ENCODE measurements around the gene ZDHHC11B.
"Not testable (repeated sequence)": the region's sequence is repeated elsewhere in the genome, so short reads cannot be mapped to it uniquely, and the experiment has no call there.

The ZDHHC11B gene

DNA sequence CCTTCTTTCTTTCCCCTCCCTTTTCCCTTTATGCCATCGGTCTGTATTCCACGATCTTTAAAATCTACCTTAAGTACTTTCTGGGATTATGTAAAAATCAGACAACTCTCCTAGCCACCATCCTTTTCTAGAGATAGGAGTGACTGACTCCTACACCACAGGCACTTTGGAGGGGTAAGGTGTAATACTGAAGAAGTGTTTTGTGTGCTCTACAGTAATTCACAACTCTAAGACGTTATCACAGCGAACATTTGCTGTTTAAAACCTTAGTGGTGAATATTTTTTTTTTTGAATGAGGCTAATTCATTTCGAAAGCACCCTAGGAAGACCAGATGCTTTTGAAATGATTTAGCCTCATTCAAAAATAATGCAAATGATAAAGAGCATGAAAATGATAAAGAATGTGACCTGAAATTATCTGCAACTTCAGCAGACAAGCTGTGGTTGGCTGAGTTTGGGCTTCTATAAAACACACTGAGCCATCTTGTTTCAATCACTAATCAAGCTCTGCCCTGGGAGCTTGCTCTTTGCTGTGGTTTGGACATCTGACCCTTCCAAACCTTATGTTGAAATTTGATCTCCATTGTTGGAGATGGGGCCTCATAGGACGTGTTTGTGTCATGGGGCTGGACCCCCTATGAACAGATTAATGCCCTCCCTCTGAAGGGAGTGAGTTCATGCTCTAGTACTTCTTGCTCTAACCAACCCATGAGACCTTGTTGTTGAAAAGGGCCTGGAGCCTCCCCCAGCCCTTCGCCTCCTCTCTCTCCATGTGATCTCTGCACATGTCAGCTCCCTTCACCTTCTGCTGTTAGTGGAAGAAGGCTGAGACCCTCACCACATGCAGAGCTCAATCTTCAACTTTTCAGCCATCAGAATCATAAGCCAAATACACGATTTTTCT is 70.1 kb downstream of the ZDHHC11B start:
- not testable (repeated sequence) for DNase-seq

DNA sequence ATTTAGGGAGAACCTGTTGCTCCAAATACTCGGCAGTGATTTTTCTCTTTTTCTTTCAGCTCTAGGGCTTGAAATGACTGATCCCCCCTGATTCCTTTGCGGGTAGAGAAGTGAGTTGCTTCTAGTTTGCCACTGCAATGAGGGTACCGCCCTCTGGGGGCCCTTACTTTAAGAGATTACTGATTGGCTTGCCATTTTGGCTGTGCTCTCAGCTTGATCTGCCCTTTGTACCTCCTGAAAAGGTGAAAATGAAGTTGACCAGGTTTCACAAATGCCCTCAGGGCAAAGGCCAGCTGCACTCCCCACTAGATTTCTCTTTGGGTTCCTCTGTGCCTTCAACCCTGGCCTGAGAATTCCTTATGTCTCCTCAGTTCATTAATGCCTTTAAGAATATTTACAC is 70.8 kb downstream of the ZDHHC11B start:
- not testable (repeated sequence) for DNase-seq

DNA sequence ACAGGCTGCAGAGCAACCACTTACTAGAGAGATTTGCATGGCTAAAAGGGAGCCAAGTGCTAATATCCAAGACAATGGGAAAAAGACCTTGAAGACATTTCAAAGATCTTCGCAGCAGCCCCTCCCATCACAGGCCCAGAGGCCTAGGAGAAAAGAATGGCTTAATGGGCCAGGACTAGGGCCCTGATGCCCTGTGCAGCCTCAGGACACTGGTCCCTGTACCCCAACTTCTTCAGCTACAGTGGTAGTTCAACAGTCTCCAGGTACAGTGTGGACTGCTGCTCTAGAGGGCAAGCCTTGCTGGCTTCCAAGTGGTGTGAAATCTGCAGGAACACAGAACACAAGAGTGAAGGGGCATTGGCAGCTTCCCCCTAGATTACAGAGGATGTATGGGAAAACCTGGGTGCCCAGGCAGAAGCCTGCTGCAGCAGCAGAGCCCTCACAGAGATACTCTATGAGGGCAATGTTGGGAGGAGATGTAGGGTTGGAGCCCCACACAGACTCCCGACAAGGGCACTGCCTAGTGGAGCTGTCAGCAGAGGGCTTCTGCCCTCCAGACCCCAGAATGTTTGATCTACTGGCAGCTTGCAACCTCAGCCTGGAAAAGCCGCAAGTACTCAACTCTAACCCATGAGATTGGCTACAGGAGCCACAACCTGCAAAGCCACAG is 75.5 kb downstream of the ZDHHC11B start:
- DNase-seq = not testable (repeated sequence)

DNA sequence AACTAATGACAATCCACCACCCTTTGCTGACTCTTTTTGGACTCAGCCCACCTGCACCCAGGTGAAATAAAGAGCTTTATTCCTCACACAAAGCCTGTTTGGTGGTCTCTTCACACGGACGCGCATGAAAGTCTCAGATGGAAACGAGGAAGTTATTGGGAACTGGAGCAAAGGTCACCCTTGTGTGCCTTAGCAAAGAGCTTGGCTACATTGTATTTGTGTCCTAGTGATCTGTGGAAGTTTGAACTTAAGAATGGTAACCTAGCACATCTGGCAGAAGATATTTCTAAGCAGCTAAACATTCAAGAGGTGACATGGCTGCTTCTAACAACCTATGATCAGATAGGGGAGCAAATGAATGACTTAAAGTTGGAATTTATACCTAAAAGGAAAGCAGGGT is 76.2 kb downstream of the ZDHHC11B start:
- DNase-seq = not testable (repeated sequence)

DNA sequence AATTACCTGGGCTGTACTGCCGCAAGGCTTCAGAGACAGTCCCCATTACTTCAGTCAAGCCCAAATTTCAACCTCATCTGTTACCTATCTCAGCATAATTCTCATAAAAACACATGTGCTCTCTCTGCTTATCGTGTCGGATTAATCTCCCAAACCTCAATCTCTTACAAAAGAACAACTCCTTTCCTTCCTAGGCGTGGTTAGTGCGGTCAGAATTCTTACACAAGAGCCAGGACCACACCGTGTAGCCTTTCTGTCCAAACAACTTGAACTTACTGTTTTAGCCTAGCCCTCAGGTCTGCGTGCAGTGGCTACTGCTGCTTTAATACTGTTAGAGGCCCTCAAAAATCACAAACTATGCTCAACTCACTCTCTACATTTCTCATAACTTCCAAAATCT is 78.4 kb downstream of the ZDHHC11B start:
- not testable (repeated sequence) for DNase-seq

DNA sequence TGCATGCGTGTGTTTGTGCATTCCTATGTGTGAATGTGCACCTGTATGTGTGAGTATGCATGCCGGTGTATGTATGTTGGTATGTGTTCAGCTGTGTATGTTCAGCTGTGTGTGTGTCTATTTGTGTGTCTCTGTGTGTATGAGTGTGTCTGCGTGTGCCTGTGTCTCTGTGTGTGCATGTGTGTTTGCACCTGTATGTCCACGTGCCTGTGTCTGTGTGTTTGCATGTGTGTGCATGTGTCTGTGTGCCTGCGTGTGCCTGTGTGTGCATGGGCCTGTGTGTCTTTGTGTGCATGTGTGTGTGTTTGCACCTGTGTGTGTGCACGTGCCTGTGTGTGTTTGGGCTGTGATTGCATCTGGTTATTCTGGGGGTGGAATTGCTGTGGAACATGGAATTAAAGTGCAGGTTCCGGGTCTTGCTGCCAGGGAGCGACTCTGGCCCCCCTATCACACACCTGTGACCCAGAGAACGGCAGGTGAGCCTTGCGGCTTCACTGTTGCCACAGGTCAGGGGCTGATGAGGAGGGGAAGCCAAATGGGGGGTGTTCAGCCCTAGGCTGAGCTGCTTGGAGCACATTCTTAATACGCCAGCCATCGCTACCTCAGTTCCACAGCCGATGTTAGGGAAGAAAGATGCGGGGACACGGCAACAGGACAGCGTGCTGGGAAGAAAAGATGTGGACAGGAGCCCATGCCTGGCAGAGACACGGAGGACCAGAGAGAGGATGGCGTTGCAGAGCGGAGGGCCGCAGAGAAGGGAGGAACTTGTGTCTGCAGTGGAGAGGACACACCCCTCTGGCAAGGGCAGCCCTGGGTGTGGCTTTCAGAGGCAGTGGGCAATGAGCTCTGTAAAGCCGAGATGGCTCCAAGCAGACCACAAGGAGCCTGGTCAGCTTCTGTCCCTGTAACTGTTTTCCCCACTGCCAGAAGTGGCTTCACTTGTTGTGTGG is 87.5 kb downstream of the ZDHHC11B start:
- not testable (repeated sequence) for DNase-seq

DNA sequence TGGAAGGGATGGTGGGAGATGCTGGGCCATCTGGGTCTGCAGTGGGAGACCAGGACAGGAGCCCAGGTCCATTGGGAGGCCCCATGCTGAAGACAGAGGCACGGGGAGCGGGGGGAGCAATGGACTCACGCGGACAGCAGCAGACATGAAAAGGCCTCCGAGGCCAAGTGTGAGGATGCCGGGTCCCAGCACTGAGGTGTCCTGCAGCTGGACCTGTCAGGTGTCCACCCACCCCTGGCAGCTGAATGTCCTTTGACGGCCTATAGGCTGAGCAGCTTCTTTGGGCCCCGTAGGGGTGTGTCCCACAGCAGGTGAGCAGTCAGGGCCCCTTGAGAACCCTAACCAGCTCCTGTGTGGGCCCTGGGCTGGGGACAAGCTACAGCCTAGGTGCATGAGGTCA is 88.3 kb downstream of the ZDHHC11B start:
- DNase-seq = not testable (repeated sequence)

DNA sequence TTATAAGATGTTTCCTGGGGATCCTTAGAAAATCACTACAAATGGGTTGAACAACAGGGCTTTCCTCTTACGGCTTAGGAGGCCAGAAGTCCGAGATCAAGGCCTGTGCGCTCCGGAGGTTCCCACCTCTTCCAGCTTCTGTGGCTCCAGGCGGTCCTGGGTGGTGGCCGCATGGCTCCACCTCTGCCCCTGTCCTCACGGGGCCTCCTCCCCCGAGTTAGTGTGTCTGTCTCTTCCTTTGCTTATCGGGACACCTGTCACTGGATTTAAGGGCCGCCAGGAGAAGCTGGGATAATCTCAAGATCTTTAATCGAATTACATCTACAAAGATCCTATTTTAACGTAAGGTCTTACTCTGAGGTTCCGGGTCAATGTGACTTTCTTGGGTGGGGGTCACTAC is 89.1 kb downstream of the ZDHHC11B start:
- DNase-seq = not testable (repeated sequence)

DNA sequence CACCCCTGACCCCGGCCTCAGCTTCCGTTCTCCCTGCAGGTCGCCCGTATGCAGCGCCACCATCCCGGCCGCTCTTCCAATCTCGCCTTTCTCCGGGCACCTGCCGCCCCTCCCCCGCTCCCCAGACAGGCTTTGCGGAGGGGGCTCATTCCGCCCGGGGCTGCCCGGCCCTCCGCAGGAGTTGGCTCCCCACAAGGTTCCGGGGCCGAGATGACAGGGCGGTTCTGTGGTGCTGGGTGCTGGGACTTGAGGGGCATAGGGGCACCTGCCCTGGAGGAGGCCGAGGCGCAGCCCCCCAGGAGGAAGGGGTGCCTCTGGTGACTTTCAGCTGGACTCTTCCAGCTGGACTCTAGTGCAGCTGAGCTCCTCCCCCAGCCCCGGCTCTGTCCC is 90.5 kb downstream of the ZDHHC11B start:
- DNase-seq = peak in 1 of 2 experiments; percentile 33

DNA sequence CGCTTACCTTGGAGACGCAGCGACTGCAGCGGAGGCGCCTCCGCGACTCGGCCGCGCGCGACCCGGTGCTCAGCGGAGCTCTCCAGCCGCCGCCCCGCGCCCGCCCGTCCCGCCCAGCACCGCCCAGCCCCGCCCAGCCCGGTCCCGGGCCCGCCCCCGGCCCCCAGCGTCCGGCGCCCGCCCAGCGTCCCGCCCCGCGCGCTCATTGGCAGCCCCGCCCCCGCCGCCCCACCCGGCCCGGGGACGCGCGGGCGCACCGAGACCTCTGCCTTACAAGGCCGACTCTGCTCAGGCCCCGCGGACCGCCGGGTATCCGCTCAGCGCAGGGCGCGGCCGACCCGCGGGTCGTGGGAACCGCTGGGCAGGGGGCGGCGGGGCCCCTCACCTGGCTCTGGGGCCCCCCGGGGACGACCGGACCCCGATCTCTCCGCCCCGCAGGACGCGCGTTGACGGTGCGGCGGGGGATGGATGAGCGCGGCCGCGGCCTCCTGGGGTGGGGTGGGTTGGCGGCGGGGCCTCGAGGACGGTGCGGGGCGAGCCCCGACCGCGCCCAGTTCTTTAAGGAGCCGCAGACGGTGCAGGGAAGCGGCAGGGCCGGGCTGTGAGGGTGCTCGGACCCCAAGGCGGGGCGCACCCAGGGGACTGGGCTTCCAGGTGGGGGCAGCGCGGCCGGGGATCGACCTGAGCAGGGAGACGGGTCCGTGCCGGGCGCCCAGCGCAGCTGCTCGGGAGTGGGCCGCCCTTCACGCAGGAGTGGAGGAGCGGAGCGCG is 91.1 kb downstream of the ZDHHC11B start, which contains the start of gene TPPP:
Gene TPPP, minus strand, starts transcription at position 82 of the 771 bp plus-strand sequence. CDS start 15,292 bp downstream, outside the sequence.
- peak; percentile 89 for DNase-seq

DNA sequence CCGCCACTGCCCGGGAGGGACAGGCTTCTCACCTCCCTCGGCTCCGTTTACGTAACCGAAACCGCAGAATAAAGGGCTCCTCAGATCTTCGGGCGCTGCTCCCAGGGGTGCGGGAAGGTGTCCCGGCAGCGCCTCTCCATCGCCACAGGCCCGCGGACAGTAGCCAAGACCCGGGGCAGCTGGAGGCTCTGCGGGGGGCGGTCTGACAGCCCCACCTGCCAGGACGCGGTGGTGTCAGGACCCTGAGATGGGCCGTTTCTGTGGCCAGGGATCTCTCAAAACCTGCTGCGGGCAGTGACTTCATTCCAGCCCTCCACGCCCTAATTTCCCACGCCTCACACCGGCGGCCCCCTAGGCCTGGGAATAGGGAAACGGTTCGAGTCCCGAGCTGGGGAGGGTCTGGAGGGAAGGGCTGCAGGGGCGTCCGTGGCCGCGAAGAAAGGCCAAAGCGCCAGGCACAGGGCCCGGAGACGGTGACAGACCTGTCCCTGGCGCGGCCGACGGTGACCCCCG is 91.9 kb downstream of the ZDHHC11B start:
- not testable (repeated sequence) for DNase-seq

DNA sequence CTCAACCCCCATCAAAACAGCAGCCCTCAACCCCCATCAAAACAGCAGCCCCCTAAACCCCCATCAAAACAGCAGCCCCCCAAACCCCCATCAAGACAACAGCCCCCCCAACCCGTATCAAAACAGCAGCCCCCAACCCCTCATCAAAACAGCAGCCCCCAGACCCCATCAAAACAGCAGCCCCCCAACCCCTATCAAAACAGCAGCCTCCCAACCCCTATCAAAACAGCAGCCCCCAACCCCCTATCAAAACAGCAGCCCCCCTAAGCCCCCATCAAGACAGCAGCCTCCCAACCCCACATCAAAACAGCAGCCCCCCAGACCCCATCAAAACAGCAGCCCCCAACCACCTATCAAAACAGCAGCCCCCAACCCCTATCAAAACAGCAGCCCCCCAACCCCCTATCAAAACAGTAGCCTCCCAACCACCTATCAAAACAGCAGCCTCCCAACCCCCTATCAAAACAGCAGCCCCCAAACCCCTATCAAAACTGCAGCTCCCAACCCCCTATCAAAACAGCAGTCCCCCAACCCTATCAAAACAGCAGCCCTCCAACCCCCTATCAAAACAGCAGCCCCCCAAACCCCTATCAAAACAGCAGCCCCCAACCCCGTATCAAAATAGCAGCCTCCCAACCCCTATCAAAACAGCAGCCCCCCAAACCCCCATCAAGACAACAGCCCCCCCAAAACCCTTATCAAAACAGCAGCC is 92.6 kb downstream of the ZDHHC11B start:
- DNase-seq = no peak

DNA sequence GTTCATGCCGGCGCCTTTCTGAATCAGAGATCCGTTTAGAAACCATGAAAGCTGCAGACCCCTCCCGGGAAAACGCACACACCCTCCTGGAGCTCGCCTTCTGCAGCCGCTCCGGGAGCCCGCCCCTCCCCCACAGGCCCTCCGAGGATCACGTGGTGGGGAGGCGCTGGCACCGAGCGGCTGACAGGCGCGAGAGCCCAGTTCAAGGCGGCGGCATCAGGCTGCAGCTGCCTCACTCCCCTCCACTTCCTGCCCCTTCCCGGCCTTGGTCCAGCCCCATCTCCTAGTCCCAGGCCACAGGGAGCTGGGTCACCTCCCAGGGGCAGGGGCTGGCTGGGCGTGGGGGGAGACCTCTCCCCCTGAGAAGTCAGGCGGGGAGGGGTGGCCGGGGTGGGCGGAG is 93.5 kb downstream of the ZDHHC11B start:
- DNase-seq = not testable (repeated sequence)

DNA sequence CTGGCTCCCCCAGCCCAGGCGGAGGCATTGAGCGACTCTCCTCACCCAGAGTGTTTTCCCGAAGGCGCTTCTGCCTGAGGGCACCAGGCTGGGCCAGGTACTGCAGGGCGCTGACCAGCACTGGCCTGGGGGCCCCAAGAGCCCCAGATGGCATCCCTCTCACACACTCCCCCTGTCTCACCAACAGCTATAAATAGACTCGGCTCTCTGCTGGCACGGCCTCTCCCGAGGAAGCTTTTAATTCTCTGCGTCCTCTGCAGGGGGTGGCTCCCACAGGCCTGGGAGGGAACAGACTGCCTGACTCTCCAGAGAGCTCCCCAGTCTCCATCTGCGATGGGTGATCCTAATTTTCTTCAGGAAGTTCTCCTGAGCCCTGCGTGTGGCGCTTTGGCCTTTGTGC is 94.2 kb downstream of the ZDHHC11B start:
- DNase-seq = not testable (repeated sequence)

DNA sequence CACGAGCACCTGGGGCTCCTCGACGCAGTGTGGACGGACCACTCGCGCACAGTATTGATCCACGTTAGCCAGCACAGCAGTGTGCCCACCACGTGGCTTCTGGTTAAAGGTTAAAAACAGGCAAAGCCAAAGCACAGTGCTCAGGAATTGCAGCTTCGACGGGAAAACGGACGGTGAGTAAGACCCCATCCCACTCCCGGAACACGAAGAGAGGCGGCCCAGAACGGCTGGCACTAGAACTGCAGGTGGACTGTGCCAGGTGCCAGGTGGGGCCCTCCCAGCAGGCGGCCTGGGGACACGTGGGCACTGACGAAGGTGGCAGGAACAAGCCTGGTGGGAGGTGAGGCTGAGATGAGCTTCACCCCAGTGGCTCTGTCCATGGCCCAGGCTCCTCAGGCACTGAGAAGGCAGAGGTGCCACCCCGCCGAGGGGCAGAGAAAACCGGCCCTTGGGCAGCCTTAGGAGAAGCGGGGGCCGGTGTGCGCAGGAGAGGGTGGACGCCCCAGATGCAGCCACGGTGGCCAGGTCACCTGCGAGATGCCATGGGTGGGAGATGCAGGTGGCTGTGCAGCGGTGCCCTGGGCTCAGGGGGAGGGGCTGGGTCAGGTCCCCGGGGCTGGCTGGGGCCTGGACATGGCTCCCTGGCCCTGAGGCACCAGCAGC is 96.0 kb downstream of the ZDHHC11B start:
- DNase-seq = not testable (repeated sequence)

DNA sequence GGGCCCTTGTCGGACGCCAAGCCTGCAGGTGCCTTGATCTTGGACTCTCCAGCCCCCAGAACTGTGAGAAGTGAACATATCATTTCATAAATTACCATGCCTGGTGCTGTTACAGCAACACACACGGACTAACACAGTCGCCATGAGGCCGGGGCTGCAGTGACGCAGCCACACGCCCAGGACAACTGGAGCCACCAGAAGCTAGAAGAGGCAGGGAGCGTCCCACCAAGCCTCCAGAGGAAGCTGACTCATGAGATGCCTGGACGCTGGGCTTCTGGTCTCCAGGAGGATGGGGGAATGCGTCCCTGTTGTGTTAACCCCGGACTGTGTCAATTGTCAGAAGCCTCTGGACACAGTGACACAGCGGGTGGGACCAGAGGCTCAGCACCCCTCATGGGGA is 97.6 kb downstream of the ZDHHC11B start:
- not testable (repeated sequence) for DNase-seq

DNA sequence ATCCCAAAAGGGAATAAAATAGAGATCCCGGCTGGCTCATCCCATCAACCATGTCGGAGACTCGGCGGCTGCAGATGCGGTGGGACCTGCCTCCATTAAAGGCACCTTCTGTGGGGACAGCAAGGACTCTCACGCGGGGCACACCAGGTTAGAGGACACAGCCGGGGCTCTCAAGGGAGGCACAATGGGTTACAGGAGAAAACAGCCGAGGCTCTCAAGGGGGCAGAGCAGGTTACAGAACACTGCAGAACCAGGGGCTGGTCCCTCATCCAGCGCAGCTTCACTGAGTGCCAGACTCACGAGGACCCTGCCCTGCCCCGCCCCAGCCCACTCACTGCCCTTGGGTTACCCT is 98.4 kb downstream of the ZDHHC11B start:
- DNase-seq = not testable (repeated sequence)

DNA sequence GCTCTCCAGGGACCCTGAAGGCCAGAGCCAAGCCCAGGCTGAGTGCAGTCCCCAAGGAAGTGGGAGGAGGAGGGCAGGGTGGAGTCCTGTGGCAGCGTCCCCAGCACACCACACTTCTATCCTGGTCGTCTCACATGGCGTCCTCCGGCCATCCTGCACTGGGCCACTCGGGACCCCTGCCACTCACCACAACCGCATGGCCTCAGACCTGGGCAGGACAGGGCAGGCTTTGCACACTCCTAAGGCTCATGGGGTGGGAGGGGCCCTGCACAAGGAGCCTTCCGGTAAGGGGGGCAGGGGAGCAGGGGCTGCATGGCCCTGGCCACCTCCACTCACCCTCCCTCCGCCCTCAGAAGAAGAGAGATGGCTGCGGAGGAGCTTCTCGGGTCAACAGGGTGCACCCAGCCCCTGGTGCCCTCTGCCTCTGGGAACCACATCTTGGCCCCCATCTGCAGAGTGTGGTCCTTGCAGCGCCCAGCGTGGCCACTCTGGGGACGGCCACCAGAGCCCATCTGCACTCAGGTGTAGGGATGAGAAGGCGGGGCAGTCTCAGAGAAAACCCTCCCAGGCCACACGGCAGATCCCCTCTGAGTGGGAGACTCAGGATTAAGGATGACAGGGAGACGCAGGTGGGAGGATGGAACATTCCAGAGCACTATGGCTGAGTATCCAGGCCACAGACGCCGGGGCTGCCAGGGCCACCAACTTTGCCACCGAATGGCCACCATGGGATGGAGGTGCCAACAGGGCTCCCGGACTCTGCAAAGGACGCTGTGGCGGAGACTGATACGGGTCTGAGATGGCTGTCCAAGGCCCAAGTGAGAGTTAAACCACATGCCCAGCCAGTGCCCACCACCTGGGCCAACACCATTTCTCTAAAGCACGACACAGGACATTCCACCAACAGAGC is 99.0 kb downstream of the ZDHHC11B start:
- no peak for DNase-seq

DNA sequence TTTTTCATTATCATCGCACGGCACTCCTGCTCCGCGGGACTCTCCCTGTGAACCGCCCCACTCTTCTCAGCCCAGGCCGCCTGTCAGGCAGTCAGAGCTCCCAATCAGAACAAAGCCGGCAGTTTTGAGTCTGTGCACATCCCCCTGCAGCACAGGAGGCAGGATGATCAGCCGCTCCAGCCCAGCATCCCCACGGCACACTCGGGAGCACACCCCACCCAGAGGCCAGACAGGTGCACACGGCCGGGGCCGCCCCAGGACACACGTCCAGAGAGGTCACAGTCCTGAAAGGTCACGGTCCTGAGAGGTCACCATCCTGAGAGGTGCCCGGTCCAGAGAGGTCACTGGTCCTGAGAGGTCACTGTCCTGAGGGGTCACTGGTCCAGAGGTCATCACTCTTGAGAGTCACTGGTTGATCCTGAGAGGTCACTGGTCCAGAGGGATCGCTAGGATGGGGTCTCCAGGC is 99.7 kb downstream of the ZDHHC11B start:
- no peak for DNase-seq
